H9 (cell line): ENCODE results near the gene AKT3. TPM values are rescaled to one million over a fixed set of nuclear protein-coding genes. Genes with fewer than 3 reads are reported as not detected.

Experiments used
- DNase-seq: peaks from one replicate; pipeline ENCODE4 v3.0.0-alpha.2; 2017
- H2AFZ ChIP-seq: one replicate; pipeline ENCODE4 v1.6.1; 2013; ENCODE audit warnings: mild to moderate bottlenecking, low read length, control low read depth, moderate library complexity
- H2AK5ac ChIP-seq: 2 replicates; pipeline ENCODE4 v1.6.1; 2013; ENCODE audit warnings: low read length, control low read depth, mixed read lengths; ENCODE audit not compliant: insufficient read length
- H2BK120ac ChIP-seq: one replicate; pipeline ENCODE4 v1.6.1; 2013; ENCODE audit warnings: low read depth, mild to moderate bottlenecking, low read length, control low read depth, inconsistent platforms; ENCODE audit not compliant: poor library complexity, severe bottlenecking
- H2BK12ac ChIP-seq: 2 replicates; pipeline ENCODE4 v1.6.1; 2013; ENCODE audit warnings: low read length, control low read depth, mixed read lengths, low read depth; ENCODE audit not compliant: insufficient read length
- H2BK15ac ChIP-seq: 2 replicates; pipeline ENCODE4 v1.6.1; 2013; ENCODE audit warnings: low read depth, low read length, control low read depth
- H2BK20ac ChIP-seq: one replicate; pipeline ENCODE4 v1.6.1; 2013; ENCODE audit warnings: low read depth, mild to moderate bottlenecking, low read length, control low read depth, inconsistent platforms; ENCODE audit not compliant: poor library complexity, severe bottlenecking
- H2BK5ac ChIP-seq: 2 replicates; pipeline ENCODE4 v1.6.1; 2013; ENCODE audit warnings: low read length, control low read depth, mixed read lengths; ENCODE audit not compliant: insufficient read length
- H3K14ac ChIP-seq: 2 replicates; pipeline ENCODE4 v1.6.1; 2013; ENCODE audit warnings: low read length, control low read depth; ENCODE audit not compliant: insufficient read depth
- H3K18ac ChIP-seq: 2 replicates; pipeline ENCODE4 v1.6.1; 2013; ENCODE audit warnings: low read depth, mild to moderate bottlenecking, mixed read lengths, low read length, control low read depth; ENCODE audit not compliant: insufficient read length
- H3K23ac ChIP-seq: 2 replicates; pipeline ENCODE4 v1.6.1; 2013; ENCODE audit warnings: low read length, control low read depth, mixed read lengths, low read depth; ENCODE audit not compliant: insufficient read length
- H3K23me2 ChIP-seq: 2 replicates; pipeline ENCODE4 v1.6.1; 2013; ENCODE audit warnings: low read depth, mild to moderate bottlenecking, mixed read lengths, low read length, control low read depth; ENCODE audit not compliant: insufficient read length, poor library complexity, severe bottlenecking
- H3K27ac ChIP-seq: 2 replicates; pipeline ENCODE4 v1.5.1; 2013; ENCODE audit warnings: low read length, control low read depth, mixed read lengths, low read depth; ENCODE audit not compliant: insufficient read length
- H3K27me3 ChIP-seq: 2 replicates; pipeline ENCODE4 v1.6.1; 2013; ENCODE audit warnings: low read length, control low read depth, inconsistent platforms; ENCODE audit not compliant: insufficient read depth
- H3K4ac ChIP-seq: 2 replicates; pipeline ENCODE4 v1.6.1; 2013; ENCODE audit warnings: low read depth, mild to moderate bottlenecking, control low read depth, inconsistent platforms, low read length, moderate library complexity
- H3K4me1 ChIP-seq: 2 replicates; pipeline ENCODE4 v1.6.1; 2013; ENCODE audit warnings: low read length, control low read depth, inconsistent platforms; ENCODE audit not compliant: insufficient read depth
- H3K4me2 ChIP-seq: 2 replicates; pipeline ENCODE4 v1.6.1; 2013; ENCODE audit warnings: low read length, control low read depth, mixed read lengths; ENCODE audit not compliant: insufficient read length, insufficient read depth
- H3K56ac ChIP-seq: 2 replicates; pipeline ENCODE4 v1.6.1; 2013; ENCODE audit warnings: low read depth, mild to moderate bottlenecking, mixed read lengths, low read length, control low read depth; ENCODE audit not compliant: insufficient read length
- H3K79me1 ChIP-seq: 2 replicates; pipeline ENCODE4 v1.6.1; 2013; ENCODE audit warnings: low read depth, mild to moderate bottlenecking, moderate library complexity, low read length, control low read depth, inconsistent platforms; ENCODE audit not compliant: insufficient read depth, poor library complexity, severe bottlenecking
- H3K79me2 ChIP-seq: 2 replicates; pipeline ENCODE4 v1.6.1; 2013; ENCODE audit warnings: low read length, control low read depth, inconsistent platforms; ENCODE audit not compliant: insufficient read depth
- H3K9ac ChIP-seq: 2 replicates; pipeline ENCODE4 v1.6.1; 2013; ENCODE audit warnings: low read length, control low read depth, mixed read lengths; ENCODE audit not compliant: insufficient read length; ENCODE audit errors: extremely low read depth
- H3K9me3 ChIP-seq: one replicate; pipeline ENCODE4 v1.6.1; 2013; ENCODE audit warnings: low read depth, low read length, inconsistent platforms; ENCODE audit not compliant: control insufficient read depth
- H3T11ph ChIP-seq: one replicate; pipeline ENCODE4 v1.6.1; 2013; ENCODE audit warnings: mild to moderate bottlenecking, low read length, control low read depth, inconsistent platforms
- H4K20me1 ChIP-seq: one replicate; pipeline ENCODE4 v1.6.1; 2013; ENCODE audit not compliant: control insufficient read depth, insufficient read length, insufficient read depth
- H4K5ac ChIP-seq: 2 replicates; pipeline ENCODE4 v1.6.1; 2013; ENCODE audit warnings: low read depth, mild to moderate bottlenecking, mixed read lengths, low read length, control low read depth; ENCODE audit not compliant: insufficient read length
- H4K8ac ChIP-seq: replicated peaks from 2 replicates; pipeline ENCODE4 v1.6.1; 2013; ENCODE audit warnings: low read length, control low read depth, mixed read lengths, low read depth; ENCODE audit not compliant: insufficient read length
- H4K91ac ChIP-seq: 2 replicates; pipeline ENCODE4 v1.6.1; 2013; ENCODE audit warnings: low read depth, mild to moderate bottlenecking, moderate library complexity, mixed read lengths, low read length, control low read depth; ENCODE audit not compliant: insufficient read length
- H3K27ac Mint-ChIP-seq, 3 experiments: 2 replicates in 2 of 3; 3 replicates in 1 of 3; pipeline ENCODE4 v1.8.0; 2020 to 2021; ENCODE audit warnings: mixed read lengths in 3 of 3, mild to moderate bottlenecking in 1 of 3, moderate library complexity in 1 of 3
- H3K27me3 Mint-ChIP-seq: 2 replicates; pipeline ENCODE4 v1.8.0; 2021; ENCODE audit warnings: low read depth, mild to moderate bottlenecking, moderate library complexity, mixed read lengths
- H3K36me3 Mint-ChIP-seq, 3 experiments: 2 replicates in 2 of 3; 3 replicates in 1 of 3; pipeline ENCODE4 v1.8.0; 2020 to 2021; ENCODE audit warnings: low read depth in 3 of 3, mixed read lengths in 3 of 3; ENCODE audit not compliant: insufficient read depth in 1 of 3
- H3K4me1 Mint-ChIP-seq, 2 experiments: 2 replicates each; pipeline ENCODE4 v1.8.0; 2020; ENCODE audit warnings: mixed read lengths in 2 of 2
- H3K4me3 Mint-ChIP-seq, 2 experiments: 2 replicates in 1 of 2; 3 replicates in 1 of 2; pipeline ENCODE4 v1.8.0; 2020 to 2021; ENCODE audit warnings: mild to moderate bottlenecking in 2 of 2, mixed read lengths in 2 of 2, moderate library complexity in 1 of 2
- H3K9me3 Mint-ChIP-seq, 2 experiments: 2 replicates in 1 of 2; 3 replicates in 1 of 2; pipeline ENCODE4 v1.8.0; 2020; ENCODE audit warnings: mild to moderate bottlenecking in 2 of 2, mixed read lengths in 2 of 2, moderate library complexity in 1 of 2
- WGBS: extraction: QIAGEN DNeasy Blood & Tissue Kit; methylation state at CpG from one replicate; pipeline ENCODE4 v1.1.7; 2013; ENCODE audit warnings: missing lambda C conversion rate, low lambda C conversion rate, mixed read lengths; ENCODE audit not compliant: insufficient read length; ENCODE audit errors: extremely low coverage; 5-methylcytosine and 5-hydroxymethylcytosine counted together
- total RNA-seq: library from RNA; stranded (reverse); gene quantifications from 2 replicates; pipeline ENCODE4 v1.2.1, GENCODE V29; 2021
- TF ChIP-seq, protein P1 (sequence below): fragments of 200-600 bp; sonication (generic); conservative IDR thresholded peaks from 3 replicates; pipeline ENCODE4 v1.8.0; 2021; ENCODE audit warnings: antibody characterized with exemption, mild to moderate bottlenecking

The AKT3 gene
- total RNA-seq, 1 experiment from 2014 or later, result 27.8 TPM

DNA sequence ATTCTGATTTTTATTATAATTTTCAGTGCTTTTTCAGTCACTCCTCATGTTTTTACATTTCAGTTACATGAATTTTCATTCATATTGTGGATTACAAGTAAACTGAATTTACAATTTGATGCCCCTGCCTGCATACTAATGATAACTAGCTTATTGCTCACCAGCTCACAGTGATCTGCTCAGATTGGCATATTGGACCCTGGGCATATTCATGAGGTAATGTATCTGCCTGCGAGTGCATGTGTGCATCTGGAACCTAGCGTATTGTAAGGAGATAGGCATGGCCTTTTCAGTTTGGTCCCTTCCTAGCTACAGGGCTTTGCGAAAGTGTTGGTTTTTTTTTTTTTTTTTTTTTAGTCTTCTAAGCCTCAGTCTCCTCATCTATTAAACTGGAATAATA lies 380.5 kb downstream of the AKT3 start:
- no peak overlapping the region for H3K4ac ChIP-seq
- Mint-ChIP-seq H3K9me3 (no peaks in the 10 kb centered on the region), H3K4me1 (peaks cover 37 to 44% of the 10 kb centered on the region in 2 experiments), H3K36me3 (no peaks in the 10 kb centered on the region), H3K4me3 (no peak overlapping the region), H3K27ac (no peak overlapping the region), H3K27me3 (no peaks in the 10 kb centered on the region)
- H3K9ac ChIP-seq, result no peak overlapping the region
- H3K9me3 ChIP-seq, result no peaks in the 10 kb centered on the region
- no peak overlapping the region for H2BK15ac ChIP-seq
- peak; percentile 0 for DNase-seq
- H2AFZ ChIP-seq, result no peak overlapping the region
- no peak overlapping the region for H2BK12ac ChIP-seq
- H3K27ac ChIP-seq, result no peak overlapping the region
- no peak overlapping the region for H4K5ac ChIP-seq
- H3K23ac ChIP-seq, result no peak overlapping the region
- no peaks in the 10 kb centered on the region for H3K79me1 ChIP-seq
- H3K79me2 ChIP-seq, result no peaks in the 10 kb centered on the region
- no peaks in the 10 kb centered on the region for H3K27me3 ChIP-seq
- H3K4me1 ChIP-seq, result peaks cover 5% of the 10 kb centered on the region; the same call in 1 of the 2 replicates
- H2BK5ac ChIP-seq, result no peak overlapping the region
- TF ChIP-seq, protein P1, sequence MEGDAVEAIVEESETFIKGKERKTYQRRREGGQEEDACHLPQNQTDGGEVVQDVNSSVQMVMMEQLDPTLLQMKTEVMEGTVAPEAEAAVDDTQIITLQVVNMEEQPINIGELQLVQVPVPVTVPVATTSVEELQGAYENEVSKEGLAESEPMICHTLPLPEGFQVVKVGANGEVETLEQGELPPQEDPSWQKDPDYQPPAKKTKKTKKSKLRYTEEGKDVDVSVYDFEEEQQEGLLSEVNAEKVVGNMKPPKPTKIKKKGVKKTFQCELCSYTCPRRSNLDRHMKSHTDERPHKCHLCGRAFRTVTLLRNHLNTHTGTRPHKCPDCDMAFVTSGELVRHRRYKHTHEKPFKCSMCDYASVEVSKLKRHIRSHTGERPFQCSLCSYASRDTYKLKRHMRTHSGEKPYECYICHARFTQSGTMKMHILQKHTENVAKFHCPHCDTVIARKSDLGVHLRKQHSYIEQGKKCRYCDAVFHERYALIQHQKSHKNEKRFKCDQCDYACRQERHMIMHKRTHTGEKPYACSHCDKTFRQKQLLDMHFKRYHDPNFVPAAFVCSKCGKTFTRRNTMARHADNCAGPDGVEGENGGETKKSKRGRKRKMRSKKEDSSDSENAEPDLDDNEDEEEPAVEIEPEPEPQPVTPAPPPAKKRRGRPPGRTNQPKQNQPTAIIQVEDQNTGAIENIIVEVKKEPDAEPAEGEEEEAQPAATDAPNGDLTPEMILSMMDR, result no peak
- H2AK5ac ChIP-seq, result no peak overlapping the region
- no peak overlapping the region for H3K56ac ChIP-seq
- no peak overlapping the region for H3K14ac ChIP-seq
- no peak overlapping the region for H2BK20ac ChIP-seq
- H4K20me1 ChIP-seq, result no peaks in the 10 kb centered on the region
- no peak overlapping the region for H4K8ac ChIP-seq
- H3K23me2 ChIP-seq, result no peaks in the 10 kb centered on the region
- no CpG with 5 or more reads among the region's 3 CpGs for WGBS
- no peak overlapping the region for H4K91ac ChIP-seq
- no peak overlapping the region for H3T11ph ChIP-seq
- no peak overlapping the region for H3K4me2 ChIP-seq
- no peak overlapping the region for H2BK120ac ChIP-seq
- no peak overlapping the region for H3K18ac ChIP-seq
